ENCODE measurements around the gene TTK. TPM values are rescaled to one million over a fixed set of nuclear protein-coding genes. Genes with fewer than 3 reads are reported as not detected.

Gene TTK
- polyA plus RNA-seq, 3 donors = not detected

DNA sequence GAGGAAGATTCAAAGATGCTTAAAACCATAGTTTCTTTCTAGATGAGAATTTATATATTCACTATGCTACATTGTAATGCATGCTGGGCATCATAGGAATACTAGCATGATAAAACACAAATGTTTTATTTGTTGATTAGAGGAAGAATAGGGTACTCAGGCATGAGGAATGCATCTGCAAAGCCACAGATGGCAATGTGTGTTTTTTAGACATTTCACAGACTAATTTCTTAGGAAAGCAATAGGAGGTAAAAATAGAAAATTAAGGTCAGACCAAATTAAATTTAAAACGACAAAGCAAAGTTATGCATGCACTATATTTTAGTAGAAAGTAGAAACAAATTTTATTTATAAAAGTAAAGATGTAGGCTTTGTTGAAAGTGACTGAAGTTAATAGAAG, 2.1 kb downstream of the TTK start:
- Histone ChIP-seq H2AFZ (ENCODE audit: insufficient read depth, low read depth, low read length, poor library complexity, severe bottlenecking) (no peak overlapping the region), H3K9me3 (replicated peaks in 1 of 2; ENCODE audit: control insufficient read depth in 1 of 2, insufficient read depth in 1 of 2, low read length in 2 of 2) (no peaks in the 10 kb centered on the region), H4K20me1 (ENCODE audit: insufficient read depth, low read length) (no peaks in the 10 kb centered on the region), H3K4me1 (ENCODE audit: control insufficient read depth in 1 of 2, insufficient read depth in 2 of 2, low read length in 2 of 2) (peaks cover 12 to 21% of the 10 kb centered on the region in 2 donors), H3K36me3 (replicated peaks in 1 of 2; ENCODE audit: control insufficient read depth in 1 of 2, insufficient read depth in 2 of 2, low read length in 2 of 2) (peaks cover 25 to 40% of the 10 kb centered on the region in 2 donors), H3K27ac (ENCODE audit: low read depth in 1 of 2, low read length in 2 of 2) (no peak overlapping the region), H3K27me3 (ENCODE audit: control insufficient read depth in 2 of 2, insufficient read depth in 2 of 2, low read length in 2 of 2) (no peaks in the 10 kb centered on the region), H3K4me2 (replicated peaks; ENCODE audit: extremely low read depth, low read length, poor library complexity, severe bottlenecking) (no peak overlapping the region), H3K79me2 (ENCODE audit: insufficient read depth, low read length) (peaks cover 40% of the 10 kb centered on the region), H3K9ac (ENCODE audit: insufficient read depth, low read length, poor library complexity, severe bottlenecking) (no peak overlapping the region), H3K4me3 (replicated peaks in 1 of 3; ENCODE audit: low read depth in 2 of 3, low read length in 3 of 3) (no peak overlapping the region)
- no CpG with 5 or more reads among the region's 1 CpG for WGBS (ENCODE audit: insufficient coverage)
- Mint-ChIP-seq H3K27me3 (ENCODE audit: low read depth in 3 of 3) (peaks cover 0 to 2% (median 0%) of the 10 kb centered on the region in 3 donors), H3K27ac (no peak overlapping the region), H3K4me3 (no peak overlapping the region), H3K4me1 (peaks cover 18% of the 10 kb centered on the region), H3K9me3 (peaks cover 0 to 2% (median 0%) of the 10 kb centered on the region in 7 donors), H3K36me3 (peaks cover 21 to 30% of the 10 kb centered on the region in 2 donors)
- TF ChIP-seq, protein P1, sequence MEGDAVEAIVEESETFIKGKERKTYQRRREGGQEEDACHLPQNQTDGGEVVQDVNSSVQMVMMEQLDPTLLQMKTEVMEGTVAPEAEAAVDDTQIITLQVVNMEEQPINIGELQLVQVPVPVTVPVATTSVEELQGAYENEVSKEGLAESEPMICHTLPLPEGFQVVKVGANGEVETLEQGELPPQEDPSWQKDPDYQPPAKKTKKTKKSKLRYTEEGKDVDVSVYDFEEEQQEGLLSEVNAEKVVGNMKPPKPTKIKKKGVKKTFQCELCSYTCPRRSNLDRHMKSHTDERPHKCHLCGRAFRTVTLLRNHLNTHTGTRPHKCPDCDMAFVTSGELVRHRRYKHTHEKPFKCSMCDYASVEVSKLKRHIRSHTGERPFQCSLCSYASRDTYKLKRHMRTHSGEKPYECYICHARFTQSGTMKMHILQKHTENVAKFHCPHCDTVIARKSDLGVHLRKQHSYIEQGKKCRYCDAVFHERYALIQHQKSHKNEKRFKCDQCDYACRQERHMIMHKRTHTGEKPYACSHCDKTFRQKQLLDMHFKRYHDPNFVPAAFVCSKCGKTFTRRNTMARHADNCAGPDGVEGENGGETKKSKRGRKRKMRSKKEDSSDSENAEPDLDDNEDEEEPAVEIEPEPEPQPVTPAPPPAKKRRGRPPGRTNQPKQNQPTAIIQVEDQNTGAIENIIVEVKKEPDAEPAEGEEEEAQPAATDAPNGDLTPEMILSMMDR (IDR thresholded peaks at IDR 0.05) = no peak
- no peak for DNase-seq
- intact Hi-C loops (cut with micrococcal nuclease) = loop anchor here in 1 of 2 donors (10.0 kb wide), 1 partner anchor 1748 kb away; the partner anchor contains the start of gene TENT5A

GRCh38 chr6:80009531-80009930, 5.1 kb downstream of the TTK start:
- no peak overlapping the region for H3K27ac ChIP-seq (ENCODE audit: low read depth in 1 of 2, low read length in 2 of 2)
- TF ChIP-seq, protein P1 (IDR thresholded peaks at IDR 0.05) = no peak

More at GRCh38 chr6:80009531-80009930, 5.1 kb downstream of the TTK start:
- Histone ChIP-seq H3K36me3 (replicated peaks in 1 of 2; ENCODE audit: control insufficient read depth in 1 of 2, insufficient read depth in 2 of 2, low read length in 2 of 2) (peaks cover 49 to 68% of the 10 kb centered on the region in 2 donors), H2AFZ (ENCODE audit: insufficient read depth, low read depth, low read length, poor library complexity, severe bottlenecking) (no peak overlapping the region), H4K20me1 (ENCODE audit: insufficient read depth, low read length) (no peaks in the 10 kb centered on the region), H3K27me3 (ENCODE audit: control insufficient read depth in 2 of 2, insufficient read depth in 2 of 2, low read length in 2 of 2) (no peaks in the 10 kb centered on the region), H3K4me1 (ENCODE audit: control insufficient read depth in 1 of 2, insufficient read depth in 2 of 2, low read length in 2 of 2) (peaks cover 5 to 10% of the 10 kb centered on the region in 2 donors), H3K4me3 (replicated peaks in 1 of 3; ENCODE audit: low read depth in 2 of 3, low read length in 3 of 3) (no peak overlapping the region), H3K4me2 (replicated peaks; ENCODE audit: extremely low read depth, low read length, poor library complexity, severe bottlenecking) (no peak overlapping the region), H3K79me2 (ENCODE audit: insufficient read depth, low read length) (peaks cover 40% of the 10 kb centered on the region), H3K9me3 (replicated peaks in 1 of 2; ENCODE audit: control insufficient read depth in 1 of 2, insufficient read depth in 1 of 2, low read length in 2 of 2) (no peaks in the 10 kb centered on the region), H3K9ac (ENCODE audit: insufficient read depth, low read length, poor library complexity, severe bottlenecking) (no peak overlapping the region)
- Mint-ChIP-seq H3K4me3 (no peak overlapping the region), H3K27me3 (ENCODE audit: low read depth in 3 of 3) (no peaks in the 10 kb centered on the region), H3K9me3 (no peaks in the 10 kb centered on the region), H3K27ac (no peak overlapping the region), H3K4me1 (peaks cover 9% of the 10 kb centered on the region), H3K36me3 (peaks cover 42 to 57% of the 10 kb centered on the region in 2 donors)
- intact Hi-C loops (cut with micrococcal nuclease) = loop anchor here in 1 of 2 donors (10.0 kb wide), 1 partner anchor 1745 kb away; the partner anchor contains the start of gene TENT5A
- whole genome bisulfite sequencing (ENCODE audit: insufficient coverage) = no CpG with 5 or more reads among the region's 1 CpG
- no peak for DNase-seq
